H9 (cell line): ENCODE results near the gene MRGPRX2. TPM values are rescaled to one million over a fixed set of nuclear protein-coding genes. Genes with fewer than 3 reads are reported as not detected.

Experiments
- DNase-seq: peaks from one replicate; pipeline ENCODE4 v3.0.0-alpha.2; 2017
- H2AFZ ChIP-seq: one replicate; pipeline ENCODE4 v1.6.1; 2013; ENCODE audit warnings: mild to moderate bottlenecking, low read length, control low read depth, moderate library complexity
- H2AK5ac ChIP-seq: 2 replicates; pipeline ENCODE4 v1.6.1; 2013; ENCODE audit warnings: low read length, control low read depth, mixed read lengths; ENCODE audit not compliant: insufficient read length
- H2BK120ac ChIP-seq: one replicate; pipeline ENCODE4 v1.6.1; 2013; ENCODE audit warnings: low read depth, mild to moderate bottlenecking, low read length, control low read depth, inconsistent platforms; ENCODE audit not compliant: poor library complexity, severe bottlenecking
- H2BK12ac ChIP-seq: 2 replicates; pipeline ENCODE4 v1.6.1; 2013; ENCODE audit warnings: low read length, control low read depth, mixed read lengths, low read depth; ENCODE audit not compliant: insufficient read length
- H2BK15ac ChIP-seq: 2 replicates; pipeline ENCODE4 v1.6.1; 2013; ENCODE audit warnings: low read depth, low read length, control low read depth
- H2BK20ac ChIP-seq: one replicate; pipeline ENCODE4 v1.6.1; 2013; ENCODE audit warnings: low read depth, mild to moderate bottlenecking, low read length, control low read depth, inconsistent platforms; ENCODE audit not compliant: poor library complexity, severe bottlenecking
- H2BK5ac ChIP-seq: 2 replicates; pipeline ENCODE4 v1.6.1; 2013; ENCODE audit warnings: low read length, control low read depth, mixed read lengths; ENCODE audit not compliant: insufficient read length
- H3K14ac ChIP-seq: 2 replicates; pipeline ENCODE4 v1.6.1; 2013; ENCODE audit warnings: low read length, control low read depth; ENCODE audit not compliant: insufficient read depth
- H3K18ac ChIP-seq: 2 replicates; pipeline ENCODE4 v1.6.1; 2013; ENCODE audit warnings: low read depth, mild to moderate bottlenecking, mixed read lengths, low read length, control low read depth; ENCODE audit not compliant: insufficient read length
- H3K23ac ChIP-seq: 2 replicates; pipeline ENCODE4 v1.6.1; 2013; ENCODE audit warnings: low read length, control low read depth, mixed read lengths, low read depth; ENCODE audit not compliant: insufficient read length
- H3K23me2 ChIP-seq: 2 replicates; pipeline ENCODE4 v1.6.1; 2013; ENCODE audit warnings: low read depth, mild to moderate bottlenecking, mixed read lengths, low read length, control low read depth; ENCODE audit not compliant: insufficient read length, poor library complexity, severe bottlenecking
- H3K27ac ChIP-seq: 2 replicates; pipeline ENCODE4 v1.5.1; 2013; ENCODE audit warnings: low read length, control low read depth, mixed read lengths, low read depth; ENCODE audit not compliant: insufficient read length
- H3K27me3 ChIP-seq: 2 replicates; pipeline ENCODE4 v1.6.1; 2013; ENCODE audit warnings: low read length, control low read depth, inconsistent platforms; ENCODE audit not compliant: insufficient read depth
- H3K4ac ChIP-seq: 2 replicates; pipeline ENCODE4 v1.6.1; 2013; ENCODE audit warnings: low read depth, mild to moderate bottlenecking, control low read depth, inconsistent platforms, low read length, moderate library complexity
- H3K4me1 ChIP-seq: 2 replicates; pipeline ENCODE4 v1.6.1; 2013; ENCODE audit warnings: low read length, control low read depth, inconsistent platforms; ENCODE audit not compliant: insufficient read depth
- H3K4me2 ChIP-seq: 2 replicates; pipeline ENCODE4 v1.6.1; 2013; ENCODE audit warnings: low read length, control low read depth, mixed read lengths; ENCODE audit not compliant: insufficient read length, insufficient read depth
- H3K56ac ChIP-seq: 2 replicates; pipeline ENCODE4 v1.6.1; 2013; ENCODE audit warnings: low read depth, mild to moderate bottlenecking, mixed read lengths, low read length, control low read depth; ENCODE audit not compliant: insufficient read length
- H3K79me1 ChIP-seq: 2 replicates; pipeline ENCODE4 v1.6.1; 2013; ENCODE audit warnings: low read depth, mild to moderate bottlenecking, moderate library complexity, low read length, control low read depth, inconsistent platforms; ENCODE audit not compliant: insufficient read depth, poor library complexity, severe bottlenecking
- H3K79me2 ChIP-seq: 2 replicates; pipeline ENCODE4 v1.6.1; 2013; ENCODE audit warnings: low read length, control low read depth, inconsistent platforms; ENCODE audit not compliant: insufficient read depth
- H3K9ac ChIP-seq: 2 replicates; pipeline ENCODE4 v1.6.1; 2013; ENCODE audit warnings: low read length, control low read depth, mixed read lengths; ENCODE audit not compliant: insufficient read length; ENCODE audit errors: extremely low read depth
- H3K9me3 ChIP-seq: one replicate; pipeline ENCODE4 v1.6.1; 2013; ENCODE audit warnings: low read depth, low read length, inconsistent platforms; ENCODE audit not compliant: control insufficient read depth
- H3T11ph ChIP-seq: one replicate; pipeline ENCODE4 v1.6.1; 2013; ENCODE audit warnings: mild to moderate bottlenecking, low read length, control low read depth, inconsistent platforms
- H4K20me1 ChIP-seq: one replicate; pipeline ENCODE4 v1.6.1; 2013; ENCODE audit not compliant: control insufficient read depth, insufficient read length, insufficient read depth
- H4K5ac ChIP-seq: 2 replicates; pipeline ENCODE4 v1.6.1; 2013; ENCODE audit warnings: low read depth, mild to moderate bottlenecking, mixed read lengths, low read length, control low read depth; ENCODE audit not compliant: insufficient read length
- H4K8ac ChIP-seq: replicated peaks from 2 replicates; pipeline ENCODE4 v1.6.1; 2013; ENCODE audit warnings: low read length, control low read depth, mixed read lengths, low read depth; ENCODE audit not compliant: insufficient read length
- H4K91ac ChIP-seq: 2 replicates; pipeline ENCODE4 v1.6.1; 2013; ENCODE audit warnings: low read depth, mild to moderate bottlenecking, moderate library complexity, mixed read lengths, low read length, control low read depth; ENCODE audit not compliant: insufficient read length
- H3K27ac Mint-ChIP-seq, 3 experiments: 2 replicates in 2 of 3; 3 replicates in 1 of 3; pipeline ENCODE4 v1.8.0; 2020 to 2021; ENCODE audit warnings: mixed read lengths in 3 of 3, mild to moderate bottlenecking in 1 of 3, moderate library complexity in 1 of 3
- H3K27me3 Mint-ChIP-seq: 2 replicates; pipeline ENCODE4 v1.8.0; 2021; ENCODE audit warnings: low read depth, mild to moderate bottlenecking, moderate library complexity, mixed read lengths
- H3K36me3 Mint-ChIP-seq, 3 experiments: 2 replicates in 2 of 3; 3 replicates in 1 of 3; pipeline ENCODE4 v1.8.0; 2020 to 2021; ENCODE audit warnings: low read depth in 3 of 3, mixed read lengths in 3 of 3; ENCODE audit not compliant: insufficient read depth in 1 of 3
- H3K4me1 Mint-ChIP-seq, 2 experiments: 2 replicates each; pipeline ENCODE4 v1.8.0; 2020; ENCODE audit warnings: mixed read lengths in 2 of 2
- H3K4me3 Mint-ChIP-seq, 2 experiments: 2 replicates in 1 of 2; 3 replicates in 1 of 2; pipeline ENCODE4 v1.8.0; 2020 to 2021; ENCODE audit warnings: mild to moderate bottlenecking in 2 of 2, mixed read lengths in 2 of 2, moderate library complexity in 1 of 2
- H3K9me3 Mint-ChIP-seq, 2 experiments: 2 replicates in 1 of 2; 3 replicates in 1 of 2; pipeline ENCODE4 v1.8.0; 2020; ENCODE audit warnings: mild to moderate bottlenecking in 2 of 2, mixed read lengths in 2 of 2, moderate library complexity in 1 of 2
- WGBS: extraction: QIAGEN DNeasy Blood & Tissue Kit; methylation state at CpG from one replicate; pipeline ENCODE4 v1.1.7; 2013; ENCODE audit warnings: missing lambda C conversion rate, low lambda C conversion rate, mixed read lengths; ENCODE audit not compliant: insufficient read length; ENCODE audit errors: extremely low coverage; 5-methylcytosine and 5-hydroxymethylcytosine counted together
- total RNA-seq: library from RNA; stranded (reverse); gene quantifications from 2 replicates; pipeline ENCODE4 v1.2.1, GENCODE V29; 2021
- TF ChIP-seq, protein P1 (sequence below): fragments of 200-600 bp; sonication (generic); conservative IDR thresholded peaks from 3 replicates; pipeline ENCODE4 v1.8.0; 2021; ENCODE audit warnings: antibody characterized with exemption, mild to moderate bottlenecking

The MRGPRX2 gene
- total RNA-seq, 1 experiment from 2014 or later: not detected

DNA sequence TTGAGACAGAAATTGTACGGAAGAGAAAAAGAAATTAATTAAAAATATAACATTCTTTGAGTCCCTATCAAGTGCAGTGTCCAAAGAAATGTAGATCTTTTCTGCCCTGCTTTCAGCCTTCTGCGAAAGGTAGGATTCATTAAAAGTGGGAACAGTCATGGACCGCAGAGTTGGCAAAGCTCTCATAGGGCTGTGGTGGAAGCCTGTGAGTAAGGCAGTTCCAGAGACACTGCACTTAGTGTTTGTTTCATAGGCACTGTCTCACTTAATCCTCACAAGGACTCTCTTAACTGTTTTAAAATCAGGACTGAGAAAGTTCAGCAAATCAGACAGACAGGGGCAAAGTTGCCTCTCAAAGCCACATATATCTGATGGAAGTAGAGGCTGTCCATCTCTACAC lies 5.5 kb downstream of the MRGPRX2 start:
- Histone ChIP-seq H2BK20ac (no peak overlapping the region), H3K23me2 (no peaks in the 10 kb centered on the region), H3K27ac (no peak overlapping the region), H3K56ac (no peak overlapping the region), H3K4ac (no peak overlapping the region), H3K14ac (no peak overlapping the region), H3K4me2 (no peak overlapping the region), H4K8ac (no peak overlapping the region), H2BK15ac (no peak overlapping the region), H2BK120ac (no peak overlapping the region), H3K79me2 (no peaks in the 10 kb centered on the region), H3K23ac (no peak overlapping the region), H2BK12ac (no peak overlapping the region), H3K27me3 (no peaks in the 10 kb centered on the region), H3K79me1 (no peaks in the 10 kb centered on the region), H3K9me3 (no peaks in the 10 kb centered on the region), H4K20me1 (no peaks in the 10 kb centered on the region), H2AK5ac (no peak overlapping the region), H3T11ph (no peak overlapping the region), H4K91ac (no peak overlapping the region), H3K9ac (no peak overlapping the region), H3K4me1 (no peaks in the 10 kb centered on the region), H3K18ac (no peak overlapping the region), H4K5ac (no peak overlapping the region), H2BK5ac (no peak overlapping the region), H2AFZ (no peak overlapping the region)
- H3K36me3 Mint-ChIP-seq: peaks cover 0 to 12% (median 0%) of the 10 kb centered on the region in 3 experiments; a peak in 1 of 7 replicates
- peaks cover 8 to 9% of the 10 kb centered on the region in 2 experiments for H3K9me3 Mint-ChIP-seq
- TF ChIP-seq, protein P1, sequence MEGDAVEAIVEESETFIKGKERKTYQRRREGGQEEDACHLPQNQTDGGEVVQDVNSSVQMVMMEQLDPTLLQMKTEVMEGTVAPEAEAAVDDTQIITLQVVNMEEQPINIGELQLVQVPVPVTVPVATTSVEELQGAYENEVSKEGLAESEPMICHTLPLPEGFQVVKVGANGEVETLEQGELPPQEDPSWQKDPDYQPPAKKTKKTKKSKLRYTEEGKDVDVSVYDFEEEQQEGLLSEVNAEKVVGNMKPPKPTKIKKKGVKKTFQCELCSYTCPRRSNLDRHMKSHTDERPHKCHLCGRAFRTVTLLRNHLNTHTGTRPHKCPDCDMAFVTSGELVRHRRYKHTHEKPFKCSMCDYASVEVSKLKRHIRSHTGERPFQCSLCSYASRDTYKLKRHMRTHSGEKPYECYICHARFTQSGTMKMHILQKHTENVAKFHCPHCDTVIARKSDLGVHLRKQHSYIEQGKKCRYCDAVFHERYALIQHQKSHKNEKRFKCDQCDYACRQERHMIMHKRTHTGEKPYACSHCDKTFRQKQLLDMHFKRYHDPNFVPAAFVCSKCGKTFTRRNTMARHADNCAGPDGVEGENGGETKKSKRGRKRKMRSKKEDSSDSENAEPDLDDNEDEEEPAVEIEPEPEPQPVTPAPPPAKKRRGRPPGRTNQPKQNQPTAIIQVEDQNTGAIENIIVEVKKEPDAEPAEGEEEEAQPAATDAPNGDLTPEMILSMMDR: no peak
- H3K27ac Mint-ChIP-seq: no peak overlapping the region
- H3K4me3 Mint-ChIP-seq: no peak overlapping the region
- no CpG with 5 or more reads among the region's 3 CpGs for WGBS
- no peak for DNase-seq
- no peaks in the 10 kb centered on the region for H3K27me3 Mint-ChIP-seq
- H3K4me1 Mint-ChIP-seq: peaks cover 4 to 11% of the 10 kb centered on the region in 2 experiments
